GM21526 (cell line): ENCODE data around the gene PPIE.

Source experiments
- ATAC-seq: cut with Tn5 transposase; IDR thresholded peaks from one replicate; pipeline ENCODE4 v1.9.1; 2021; ENCODE audit warnings: moderate library complexity; ENCODE audit not compliant: unreplicated experiment, low FRiP score

Gene PPIE

DNA sequence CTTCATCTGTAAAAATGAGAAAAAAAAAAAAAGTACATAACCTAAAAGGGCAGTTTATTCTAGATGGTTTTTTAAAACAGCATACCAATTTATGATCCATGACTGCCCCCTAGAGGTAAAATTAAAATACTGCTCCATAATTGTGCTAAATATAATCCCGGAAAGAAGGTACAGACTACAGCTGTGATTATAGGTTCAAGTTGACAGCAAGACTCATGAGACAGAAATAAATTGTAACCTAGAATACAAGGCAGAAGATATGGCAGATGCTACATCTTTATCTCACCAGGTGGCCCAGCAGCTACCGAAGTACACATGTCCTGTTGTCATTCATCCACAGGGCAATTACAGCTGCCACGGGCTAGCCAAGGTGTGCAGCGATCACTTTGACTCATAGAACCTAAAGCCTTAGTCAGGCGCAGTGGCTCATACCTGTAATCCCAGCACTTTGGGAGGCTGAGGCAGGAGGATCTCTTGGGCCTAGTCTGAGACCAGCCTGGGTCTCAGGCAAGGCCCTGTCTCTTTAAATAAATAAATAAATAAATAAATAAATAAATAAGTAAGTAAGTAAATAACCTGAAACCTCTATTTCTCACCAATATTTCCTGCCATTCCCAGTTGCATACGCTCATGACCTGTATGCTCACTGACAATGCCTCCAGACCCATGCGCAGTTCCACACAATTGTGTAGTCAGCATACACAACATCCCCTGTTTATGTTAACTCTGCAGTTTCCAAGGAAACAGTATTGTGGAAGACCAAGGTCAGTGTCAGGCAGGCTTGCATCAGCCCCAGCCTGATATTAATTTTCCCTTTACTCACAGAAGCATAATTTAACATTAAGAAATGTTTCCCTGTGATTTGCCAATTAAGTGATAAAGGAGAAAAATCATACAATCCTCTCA is 18.3 kb upstream of the PPIE start:
- ATAC-seq, result no peak

DNA sequence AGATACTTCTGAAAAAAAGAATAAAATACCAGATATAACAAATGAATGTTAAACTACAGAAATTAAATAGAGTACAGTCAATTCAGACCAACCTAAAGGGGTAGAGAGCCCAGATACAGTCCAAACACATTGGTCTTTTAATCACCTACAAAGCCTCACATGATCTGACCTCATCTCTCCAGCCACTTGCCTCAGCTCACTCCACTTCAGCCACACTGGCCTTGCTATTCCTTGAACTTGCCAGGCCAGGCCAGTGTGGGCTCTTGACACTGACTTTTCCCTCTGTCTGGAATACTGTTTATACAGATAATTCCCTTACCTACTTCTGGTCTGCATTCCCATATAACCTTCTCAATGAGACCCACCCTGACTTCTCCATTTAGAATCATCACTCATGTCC is 17.0 kb upstream of the PPIE start:
- no peak for ATAC-seq

DNA sequence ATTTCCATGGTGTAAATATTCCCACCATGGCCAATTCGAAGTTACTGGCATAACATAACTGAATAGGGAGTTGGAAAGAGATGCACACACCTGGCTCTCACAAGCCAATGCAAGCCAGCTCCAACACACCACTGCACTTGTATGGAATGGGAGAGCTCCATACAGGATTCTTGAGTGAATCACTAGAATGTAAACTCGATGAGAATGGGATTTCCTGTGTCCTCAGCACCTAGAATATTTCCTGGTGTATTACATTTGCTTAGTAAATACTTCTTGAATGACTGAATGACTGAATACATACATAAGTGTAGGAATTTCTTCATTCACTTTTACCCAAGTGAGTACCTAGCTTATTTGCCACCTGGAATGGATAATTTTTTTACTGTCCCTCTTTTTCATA is 16.2 kb upstream of the PPIE start:
- no peak for ATAC-seq

DNA sequence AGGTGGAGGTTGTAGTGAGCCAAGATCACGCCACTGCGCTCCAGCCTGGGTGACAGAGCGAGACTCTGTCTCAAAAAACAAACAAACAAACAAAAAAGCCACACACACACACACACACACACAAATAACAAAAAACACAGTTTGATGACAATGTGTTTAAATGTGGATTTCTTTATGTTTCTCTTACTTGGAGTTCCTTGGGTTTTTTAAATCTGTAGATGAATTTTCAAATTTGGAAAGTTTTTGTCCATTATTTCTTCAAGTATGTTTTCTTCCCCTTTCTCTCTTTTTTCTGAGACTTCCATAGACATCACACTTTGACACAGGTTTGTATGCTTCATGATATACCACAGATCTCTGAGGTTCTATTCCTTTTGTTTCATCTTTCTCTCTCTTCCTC is 12.1 kb upstream of the PPIE start:
- ATAC-seq, result no peak

DNA sequence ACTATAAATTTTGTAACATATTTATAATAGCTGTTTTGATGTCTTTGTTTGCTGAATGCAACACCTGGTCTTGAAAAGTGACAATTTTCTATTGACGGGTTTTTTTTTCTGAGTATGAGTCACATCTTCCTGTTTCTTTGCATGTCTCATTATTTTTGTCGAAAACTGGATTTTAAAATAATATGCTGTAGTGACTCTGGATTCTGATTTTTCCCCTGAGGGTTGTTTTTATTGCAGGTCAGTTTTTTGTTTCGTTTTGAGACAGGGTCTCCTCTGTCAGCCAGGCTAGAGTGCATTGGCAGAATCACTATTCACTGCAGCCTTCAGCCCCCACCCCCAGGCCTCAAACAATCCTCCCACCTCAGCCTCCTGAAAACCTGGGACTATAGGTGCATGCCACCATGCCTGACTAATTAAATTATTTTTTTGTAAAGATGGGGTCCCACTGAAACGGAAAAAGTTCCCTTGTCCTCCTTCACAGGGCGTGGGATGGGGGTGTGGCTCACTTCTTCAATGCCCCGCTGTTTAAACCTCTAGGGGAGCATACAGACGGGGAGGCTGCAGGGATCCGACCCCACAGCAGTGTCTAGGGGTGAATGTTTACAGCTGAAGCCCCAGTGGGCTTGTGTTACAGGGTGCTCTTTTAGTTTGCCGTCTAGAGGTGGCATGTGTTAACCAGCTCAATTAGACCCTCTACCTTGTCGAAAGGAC is 11.3 kb upstream of the PPIE start:
- ATAC-seq, result no peak

DNA sequence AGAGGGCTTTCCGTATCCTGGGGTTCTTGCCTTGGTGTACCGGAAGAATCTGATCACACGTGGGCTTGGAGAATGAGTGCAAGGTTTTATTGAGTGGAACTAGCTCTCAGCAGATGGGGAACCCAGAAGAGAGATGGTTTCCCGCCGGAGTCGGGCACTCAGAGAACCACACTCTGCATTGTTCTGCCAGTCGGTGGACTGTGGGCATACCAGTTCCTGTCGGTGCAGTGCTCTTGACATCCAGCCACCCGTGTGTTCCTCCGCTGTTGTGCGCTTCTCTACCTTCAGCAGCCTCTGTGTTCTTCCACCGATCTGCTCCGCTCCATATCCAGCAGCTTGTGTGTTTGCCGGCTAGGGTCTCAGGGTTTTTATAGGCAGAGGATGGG is 10.8 kb upstream of the PPIE start:
- ATAC-seq, result no peak

DNA sequence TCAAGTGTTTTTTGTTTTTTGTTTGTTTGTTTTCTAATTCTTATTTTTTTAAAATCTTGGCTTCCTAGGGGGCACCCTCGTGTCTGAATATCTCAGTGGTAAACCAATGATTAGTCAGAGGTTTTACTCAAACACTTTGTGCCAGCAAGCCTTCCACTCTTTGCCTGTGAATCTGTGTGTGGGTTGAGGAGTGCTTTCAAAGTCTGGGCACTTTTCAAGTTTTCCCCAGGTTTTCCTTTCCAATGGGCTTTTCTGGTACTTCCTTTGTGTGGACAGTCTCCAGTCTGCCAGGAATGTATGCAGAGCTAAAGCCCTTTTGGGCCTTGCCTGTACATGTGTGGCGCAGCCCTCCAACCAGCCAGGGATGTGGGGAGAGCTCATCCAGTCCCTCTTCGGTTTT is 9.7 kb upstream of the PPIE start:
- ATAC-seq, result no peak

DNA sequence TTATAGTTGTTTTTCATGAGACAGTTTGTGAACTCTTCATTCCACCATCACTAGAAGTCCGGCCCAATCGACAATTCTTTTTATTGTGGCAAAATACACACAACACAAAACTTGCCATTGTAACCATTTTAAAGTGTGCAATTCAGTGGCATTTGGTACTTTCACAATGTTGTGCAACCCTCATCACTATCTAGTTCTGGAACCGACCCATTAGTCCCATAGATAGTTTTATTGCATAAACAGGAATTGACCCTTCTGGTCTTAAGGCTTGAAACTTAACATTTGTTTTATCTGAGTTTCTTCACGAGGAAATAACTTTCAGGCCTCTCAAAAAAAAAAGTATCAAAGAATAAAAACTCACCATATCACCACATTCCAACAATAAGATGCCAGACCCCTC is 8.8 kb upstream of the PPIE start:
- ATAC-seq, result no peak

DNA sequence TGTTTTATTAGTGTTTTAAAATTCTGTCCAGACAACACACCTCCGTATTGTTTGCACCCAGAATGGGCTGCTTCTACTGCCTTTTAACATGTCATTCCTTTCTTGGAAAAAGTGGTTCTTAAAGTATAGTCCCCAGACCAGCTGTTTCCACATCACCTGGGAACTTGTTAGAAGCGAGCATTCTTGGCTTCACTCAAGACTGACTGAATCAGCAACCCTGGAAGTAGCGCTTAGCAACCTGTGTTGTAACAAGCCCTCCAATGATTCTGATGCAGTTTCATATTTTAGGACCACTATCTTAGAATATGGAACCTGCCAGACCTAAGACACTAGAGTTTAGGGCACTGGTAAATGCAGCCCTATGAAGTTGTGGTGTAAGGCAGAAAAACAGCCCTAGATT is 6.0 kb upstream of the PPIE start:
- ATAC-seq, result no peak

DNA sequence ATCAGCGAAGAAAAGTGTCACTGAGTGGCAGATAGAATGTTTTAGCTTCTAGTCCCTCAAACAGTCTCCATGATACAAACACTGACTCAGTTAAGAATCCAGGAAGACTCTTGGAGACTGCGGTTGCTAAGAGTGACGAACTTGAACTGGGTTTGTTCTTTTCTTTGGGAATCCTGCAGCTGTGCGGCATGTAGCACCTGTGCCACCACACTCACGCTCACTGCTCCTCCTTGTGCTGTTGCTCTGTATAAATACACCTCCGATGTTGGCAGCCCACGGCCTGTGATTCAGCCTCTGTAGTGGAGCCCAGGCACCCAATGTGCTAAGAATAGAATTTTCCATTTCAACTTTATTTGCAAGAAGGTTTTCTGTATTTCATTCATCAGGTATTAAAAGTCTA is 5.5 kb upstream of the PPIE start:
- no peak for ATAC-seq

DNA sequence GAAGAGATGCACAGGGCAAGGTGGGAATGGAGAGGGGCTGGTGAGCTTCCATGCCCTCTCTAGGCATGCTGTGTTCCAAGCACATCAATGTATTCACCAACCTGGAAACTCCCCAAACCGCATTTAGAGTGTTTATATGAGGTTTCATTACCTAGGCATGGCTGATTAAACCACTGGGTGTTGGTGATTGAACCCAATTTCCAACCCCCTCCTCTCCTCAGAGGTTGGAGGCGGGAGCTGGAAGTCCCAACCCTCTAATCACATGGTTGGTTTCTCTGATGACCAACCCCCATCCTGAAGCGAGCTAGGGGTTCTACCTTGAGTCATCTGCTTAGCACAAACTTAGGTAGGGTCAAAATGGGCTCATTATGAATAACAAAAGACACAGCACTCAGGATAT is 3.0 kb upstream of the PPIE start:
- no peak for ATAC-seq

DNA sequence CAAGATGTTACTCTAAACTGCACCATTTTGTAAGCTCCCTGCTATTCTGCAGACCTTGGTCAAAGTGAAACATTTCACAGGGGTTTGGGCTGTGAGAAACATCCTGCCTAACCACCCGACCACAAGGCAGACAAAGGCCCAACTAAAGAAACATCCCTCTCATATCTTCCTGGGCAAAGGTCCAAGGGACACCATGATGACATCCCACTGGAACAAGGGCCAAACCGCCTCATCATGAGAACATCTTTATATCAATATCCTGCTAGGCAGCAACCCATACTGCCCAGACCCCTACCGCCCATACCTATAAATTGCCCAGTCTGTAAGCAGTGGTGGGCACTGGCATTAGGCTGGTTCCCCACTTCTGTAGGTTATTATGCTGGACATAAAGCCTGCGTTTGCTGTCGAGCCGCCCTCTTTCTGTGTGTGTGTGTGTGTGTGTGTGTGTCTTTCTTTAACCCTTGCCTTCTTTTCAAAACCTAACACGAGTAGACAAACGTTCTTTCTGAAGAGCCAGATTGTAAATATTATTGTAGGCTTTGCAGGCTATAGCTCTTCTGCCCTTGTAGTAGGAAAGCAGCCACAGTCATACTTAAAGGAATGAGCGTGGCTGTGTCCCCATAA is 1.0 kb upstream of the PPIE start:
- ATAC-seq, result no peak

DNA sequence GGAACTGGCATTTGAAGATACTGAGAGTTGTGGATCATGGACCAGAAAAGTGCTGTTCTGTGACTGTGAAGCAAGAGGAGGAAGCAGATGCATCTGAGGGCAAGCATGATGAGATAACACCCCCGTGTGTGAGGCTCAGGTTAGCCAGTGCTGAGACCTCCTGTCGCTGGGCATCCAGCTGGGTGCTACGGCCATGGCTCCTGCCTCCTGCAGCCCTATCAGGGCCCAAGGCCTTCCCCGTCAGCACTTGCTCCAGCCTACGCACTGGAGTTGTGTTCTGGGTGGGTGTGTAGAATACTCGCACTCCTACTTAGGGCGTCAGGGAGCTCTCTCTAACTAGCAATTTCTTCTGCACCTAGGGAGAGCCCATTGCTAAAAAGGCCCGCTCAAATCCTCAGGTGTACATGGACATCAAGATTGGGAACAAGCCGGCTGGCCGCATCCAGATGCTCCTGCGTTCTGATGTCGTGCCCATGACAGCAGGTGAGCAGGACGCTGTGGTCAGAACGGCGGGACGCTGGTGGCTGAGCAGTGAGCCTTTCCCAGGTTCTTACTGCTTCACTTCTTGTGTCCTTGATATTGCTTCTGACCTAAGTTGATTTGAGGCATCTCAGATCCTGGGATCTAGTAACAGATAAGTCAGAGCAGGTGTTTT is 6.5 kb downstream of the PPIE start:
- no peak for ATAC-seq

DNA sequence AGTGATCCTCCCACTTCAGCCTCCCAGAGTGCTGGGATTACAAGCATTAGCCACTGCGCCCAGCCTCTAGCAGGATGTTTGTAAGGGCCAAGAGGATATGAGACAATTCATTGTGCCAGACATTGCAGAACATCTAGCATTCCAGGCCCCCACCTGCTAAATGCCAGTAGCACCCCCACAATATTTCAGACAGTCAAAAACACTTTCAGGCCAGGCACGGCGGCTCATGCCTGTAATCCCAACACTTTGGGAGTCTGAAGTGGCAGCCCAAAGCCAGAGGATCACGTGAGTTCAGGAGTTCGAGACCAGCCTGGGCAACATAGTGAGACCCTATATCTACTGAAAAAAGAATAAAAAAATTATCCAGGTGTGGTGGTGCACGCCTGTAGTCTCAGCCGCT is 12.9 kb downstream of the PPIE start:
- no peak for ATAC-seq

DNA sequence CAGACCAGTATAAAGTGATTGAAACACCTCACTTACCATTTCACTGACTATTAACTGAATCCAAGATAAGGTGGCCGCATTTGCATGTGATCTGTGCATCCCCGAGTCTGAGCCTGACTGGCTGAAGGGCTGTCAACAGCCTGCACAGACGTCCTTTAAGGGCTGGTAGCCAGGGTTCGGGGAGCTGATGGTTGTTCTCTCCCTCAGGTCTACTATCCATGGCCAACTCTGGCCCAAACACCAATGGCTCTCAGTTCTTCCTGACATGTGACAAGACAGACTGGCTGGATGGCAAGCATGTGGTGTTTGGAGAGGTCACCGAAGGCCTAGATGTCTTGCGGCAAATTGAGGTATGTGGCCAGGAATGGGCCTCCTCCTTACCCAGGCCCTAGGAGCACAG is 14.0 kb downstream of the PPIE start:
- ATAC-seq, result no peak

DNA sequence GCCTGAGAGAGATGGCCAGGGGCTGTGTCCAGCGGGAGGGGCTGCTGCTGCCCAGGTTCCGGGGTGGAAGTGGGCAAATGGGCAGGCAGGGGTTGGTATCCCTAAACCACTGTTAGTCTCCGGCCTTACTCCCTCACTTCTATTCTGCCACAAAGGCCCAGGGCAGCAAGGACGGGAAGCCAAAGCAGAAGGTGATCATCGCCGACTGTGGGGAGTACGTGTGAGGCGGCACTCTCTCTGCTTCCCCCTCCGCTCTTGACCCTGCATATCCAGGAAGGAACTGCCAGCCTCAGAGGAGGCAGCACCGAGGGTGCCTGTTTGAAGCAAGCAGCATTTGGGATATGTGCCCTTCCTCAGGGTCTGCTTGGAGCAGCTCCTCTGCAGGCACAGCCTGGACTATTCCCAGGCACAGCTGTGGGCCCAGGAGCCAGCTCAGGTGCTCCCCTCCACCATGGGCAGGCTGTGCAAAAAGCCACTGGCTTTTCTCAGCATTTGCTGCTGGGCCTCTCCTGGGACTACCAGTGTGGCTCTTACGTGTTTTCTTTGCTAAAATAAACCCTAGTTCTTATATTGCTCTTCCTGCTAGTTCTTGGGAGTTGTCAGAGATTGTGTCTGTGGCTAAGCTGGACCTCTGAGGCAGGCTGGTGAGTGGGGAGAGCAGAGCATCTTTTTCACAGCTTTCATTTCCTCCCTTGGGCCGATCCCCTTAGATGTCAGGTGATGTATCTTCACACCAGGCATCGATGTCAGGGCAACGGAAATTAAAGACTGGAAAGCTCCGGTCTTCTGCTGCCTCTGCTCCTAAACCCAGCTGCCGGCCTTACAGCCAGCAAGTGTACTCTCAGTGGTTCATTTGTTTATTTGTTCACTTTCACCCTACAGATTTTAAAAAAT is 14.7 kb downstream of the PPIE start:
- no peak for ATAC-seq

DNA sequence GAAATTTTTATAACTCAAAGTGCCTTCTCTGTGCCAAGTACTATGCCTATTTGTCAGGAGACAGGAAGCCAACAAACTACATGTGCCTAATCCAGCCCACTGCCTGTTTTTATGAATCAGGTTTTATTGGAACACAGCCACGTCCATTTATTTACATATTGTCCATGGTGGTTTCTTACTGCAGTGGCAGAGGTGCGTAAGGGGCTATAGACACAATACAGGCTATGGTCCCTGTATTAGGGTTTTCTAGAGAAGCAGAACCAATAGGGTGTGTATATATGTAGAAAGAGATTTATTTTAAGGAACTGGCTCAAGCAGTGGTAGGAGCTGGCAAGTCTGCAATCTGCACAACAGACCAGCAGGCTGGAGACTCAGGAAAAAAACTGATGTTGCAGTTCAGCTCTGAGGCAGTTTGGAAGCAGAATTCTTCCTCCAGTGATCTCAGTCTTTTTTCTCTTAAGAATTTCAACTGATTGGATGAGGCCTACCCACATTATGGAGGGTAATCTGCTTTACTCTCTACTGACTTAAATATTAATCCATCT is 15.4 kb downstream of the PPIE start:
- ATAC-seq, result no peak

DNA sequence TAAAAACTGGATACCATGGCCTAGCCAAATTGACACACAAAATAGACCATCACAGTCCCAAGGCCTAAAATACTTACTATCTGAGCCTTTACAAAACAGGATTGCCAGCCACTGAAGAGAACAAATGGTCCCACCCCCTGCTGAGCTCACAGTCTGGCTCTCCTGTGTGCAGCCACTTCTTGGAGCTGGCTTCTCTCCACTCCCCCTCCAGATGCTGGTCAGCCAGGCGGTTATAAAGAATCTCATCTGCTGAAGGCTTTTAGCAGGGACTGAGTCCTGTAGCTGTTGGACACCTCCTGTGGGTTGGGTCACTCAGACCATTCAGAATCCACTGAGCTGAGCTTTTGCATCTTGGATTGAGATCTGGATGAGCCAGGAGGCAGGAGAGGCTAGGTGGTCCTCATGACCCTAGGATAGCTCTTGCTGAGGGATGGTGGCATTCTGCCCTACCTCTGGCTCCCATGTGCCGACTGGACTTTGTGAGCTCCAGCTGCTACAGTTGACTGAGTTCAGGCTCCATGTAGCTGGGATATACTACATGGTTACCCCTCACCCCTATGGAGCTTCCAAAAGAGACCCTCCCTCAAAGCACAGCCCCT is 16.3 kb downstream of the PPIE start:
- no peak for ATAC-seq

DNA sequence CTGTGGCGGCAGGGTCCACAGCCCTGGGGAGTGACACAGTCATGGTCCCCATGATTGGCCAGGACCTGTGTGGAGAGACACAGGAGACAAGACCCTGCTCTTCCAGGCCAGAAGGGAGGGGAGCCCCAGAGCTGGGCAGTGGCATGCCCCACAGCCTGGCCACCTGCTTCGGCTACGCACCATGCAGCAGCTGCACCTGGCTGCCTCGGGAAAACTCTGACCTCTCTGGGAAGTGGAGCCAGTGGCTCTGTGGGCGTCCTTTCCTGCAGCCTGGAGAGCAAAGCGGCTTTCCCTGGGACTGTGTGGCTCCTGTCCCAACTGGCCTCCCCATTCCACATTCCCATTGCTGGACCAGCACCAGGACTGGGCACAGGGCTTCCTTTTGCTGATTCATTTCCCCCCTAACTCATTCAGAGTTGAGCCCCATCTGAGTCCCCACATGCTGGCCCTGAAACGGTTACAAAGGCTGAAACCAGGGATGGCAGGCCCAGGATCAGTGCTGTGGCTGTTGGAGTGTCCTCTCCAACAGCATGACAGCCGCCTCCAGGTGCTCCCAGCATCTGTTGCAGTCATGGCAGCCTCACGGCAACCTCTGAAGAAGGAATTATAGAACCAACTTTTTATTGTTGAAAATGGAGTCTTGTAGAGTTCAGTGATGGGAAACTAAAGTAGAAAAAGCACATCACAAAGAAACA is 17.4 kb downstream of the PPIE start:
- no peak for ATAC-seq
